H1 (cell line): ENCODE data around the gene CLEC16A. TPM values are rescaled to one million over a fixed set of nuclear protein-coding genes. Genes with fewer than 3 reads are reported as not detected.

ENCODE experiments used
- CTCF ChIA-PET: fragments of 300-600 bp; sonication (Branson Sonifier 250); formaldehyde crosslinking; loops from one replicate; lab custom pipeline; 2021; ENCODE audit not compliant: partially characterized antibody; lab: Charles Lee
- POLR2A ChIA-PET: fragments of 300-600 bp; sonication (Branson Sonifier 250); formaldehyde crosslinking; loops from one replicate; lab custom pipeline; 2021; ENCODE audit warnings: inconsistent platforms; ENCODE audit not compliant: partially characterized antibody; lab: Charles Lee
- DNase-seq, 2 experiments: peaks; one replicate each; pipeline versions ENCODE4 v3.0.0 to v3.0.0-alpha.2; 2010 to 2022; ENCODE audit warnings: low spot score in 2 of 2, low read depth in 1 of 2, mixed read lengths in 1 of 2
- FAIRE-seq: peaks from 2 replicates; lab custom pipeline; 2011; peaks lifted over from hg19 to GRCh38; lab: Jason Lieb, UNC
- H2AFZ ChIP-seq: 2 replicates; pipeline ENCODE4 v1.8.1; 2012; ENCODE audit warnings: low read length, inconsistent platforms
- H2AK5ac ChIP-seq: 2 replicates; pipeline ENCODE4 v1.6.1; 2013; ENCODE audit warnings: low read depth, low read length
- H2BK120ac ChIP-seq: replicated peaks from 2 replicates; pipeline ENCODE3; 2013; ENCODE audit warnings: low read depth, low read length, inconsistent platforms
- H2BK12ac ChIP-seq: 2 replicates; pipeline ENCODE4 v1.6.1; 2013; ENCODE audit warnings: low read depth, low read length
- H2BK15ac ChIP-seq: 2 replicates; pipeline ENCODE4 v1.6.1; 2013; ENCODE audit warnings: low read length
- H2BK20ac ChIP-seq: 2 replicates; pipeline ENCODE4 v1.6.1; 2013; ENCODE audit warnings: low read length
- H2BK5ac ChIP-seq: 2 replicates; pipeline ENCODE4 v1.6.1; 2013; ENCODE audit warnings: low read depth, low read length
- H3K14ac ChIP-seq: 2 replicates; pipeline ENCODE4 v1.6.1; 2013; ENCODE audit warnings: inconsistent platforms; ENCODE audit not compliant: insufficient read length
- H3K18ac ChIP-seq: 2 replicates; pipeline ENCODE4 v1.6.1; 2013; ENCODE audit warnings: low read length; ENCODE audit errors: extremely low read depth
- H3K23ac ChIP-seq: 2 replicates; pipeline ENCODE4 v1.6.1; 2013; ENCODE audit warnings: inconsistent platforms; ENCODE audit not compliant: insufficient read length
- H3K23me2 ChIP-seq: 2 replicates; pipeline ENCODE4 v1.6.1; 2013; ENCODE audit warnings: low read depth, low read length
- H3K27ac ChIP-seq: 2 replicates; pipeline ENCODE4 v1.6.1; 2011; ENCODE audit warnings: low read depth, low read length, inconsistent platforms
- H3K27me3 ChIP-seq, 4 experiments: replicated peaks in 1 of 4; 1 replicate in 1 of 4; 2 replicates in 3 of 4; pipeline versions ENCODE4 v1.6.1 to v1.8.1; 2011 to 2013; ENCODE audit warnings: low read length in 3 of 4, mild to moderate bottlenecking in 3 of 4, inconsistent platforms in 2 of 4, mixed read lengths in 2 of 4, moderate library complexity in 1 of 4; ENCODE audit not compliant: control insufficient read depth in 3 of 4, insufficient read depth in 3 of 4; ENCODE audit errors: extremely low read depth in 1 of 4
- H3K36me3 ChIP-seq, 4 experiments: 2 replicates each; pipeline versions ENCODE4 v1.6.1 to v1.8.1; 2011 to 2013; ENCODE audit warnings: mild to moderate bottlenecking in 4 of 4, low read length in 3 of 4, moderate library complexity in 2 of 4, control low read depth in 1 of 4, inconsistent platforms in 1 of 4; ENCODE audit not compliant: insufficient read depth in 4 of 4, control insufficient read depth in 2 of 4
- H3K4ac ChIP-seq: replicated peaks from 2 replicates; pipeline ENCODE3; 2013; ENCODE audit warnings: low read length, low read depth, mixed read lengths, inconsistent platforms; ENCODE audit not compliant: insufficient read length
- H3K4me1 ChIP-seq, 4 experiments: replicated peaks in 1 of 4; 1 replicate in 1 of 4; 2 replicates in 3 of 4; pipeline versions ENCODE4 v1.6.1 to v1.8.1; 2011 to 2013; ENCODE audit warnings: low read length in 3 of 4, inconsistent platforms in 2 of 4, mixed read lengths in 1 of 4; ENCODE audit not compliant: insufficient read depth in 4 of 4, control insufficient read depth in 3 of 4
- H3K4me2 ChIP-seq, 2 experiments: 2 replicates each; pipeline versions ENCODE4 v1.6.1 to v1.8.1; 2011 to 2013; ENCODE audit warnings: low read depth in 2 of 2, low read length in 2 of 2, control low read depth in 1 of 2, inconsistent platforms in 1 of 2, mild to moderate bottlenecking in 1 of 2; ENCODE audit not compliant: insufficient read depth in 1 of 2
- H3K4me3 ChIP-seq, 4 experiments: fragments of 200-600, 300-600 bp in 1 of 4; sonication (generic), shearing (Covaris generic), sonication (Bioruptor Twin) in 1 of 4; 2 replicates each; pipeline versions ENCODE4 v1.5.1 to v1.8.1; 2011 to 2016; ENCODE audit warnings: low read length in 4 of 4, low read depth in 3 of 4, control low read depth in 2 of 4, inconsistent platforms in 2 of 4, mild to moderate bottlenecking in 2 of 4, mixed read lengths in 1 of 4, moderate library complexity in 1 of 4; ENCODE audit not compliant: insufficient read depth in 2 of 4; ENCODE audit errors: extremely low read depth in 1 of 4
- H3K56ac ChIP-seq: replicated peaks from 2 replicates; pipeline ENCODE3; 2013; ENCODE audit warnings: low read depth, mild to moderate bottlenecking, mixed read lengths, low read length, inconsistent platforms; ENCODE audit not compliant: insufficient read length
- H3K79me1 ChIP-seq: 2 replicates; pipeline ENCODE4 v1.6.1; 2013; ENCODE audit warnings: low read depth, low read length, control low read depth
- H3K79me2 ChIP-seq, 2 experiments: 2 replicates each; pipeline versions ENCODE4 v1.6.1 to v1.8.1; 2012 to 2013; ENCODE audit warnings: low read length in 2 of 2, mild to moderate bottlenecking in 2 of 2, inconsistent platforms in 1 of 2; ENCODE audit not compliant: insufficient read depth in 2 of 2, control insufficient read depth in 1 of 2
- H3K9ac ChIP-seq, 4 experiments: replicated peaks in 1 of 4; 1 replicate in 1 of 4; 2 replicates in 3 of 4; pipeline versions ENCODE4 v1.6.1 to v1.8.1; 2011 to 2013; ENCODE audit warnings: low read depth in 3 of 4, low read length in 3 of 4, control low read depth in 2 of 4, mild to moderate bottlenecking in 2 of 4, moderate library complexity in 2 of 4, inconsistent platforms in 1 of 4; ENCODE audit errors: extremely low read depth in 1 of 4
- H3K9me3 ChIP-seq, 2 experiments: 2 replicates each; pipeline versions ENCODE4 v1.6.1 to v1.8.1; 2012 to 2013; ENCODE audit warnings: mild to moderate bottlenecking in 2 of 2, moderate library complexity in 2 of 2, control low read depth in 1 of 2, inconsistent platforms in 1 of 2, low read depth in 1 of 2, low read length in 1 of 2, mixed read lengths in 1 of 2; ENCODE audit not compliant: insufficient read depth in 2 of 2
- H4K20me1 ChIP-seq, 2 experiments: replicated peaks in 1 of 2; 2 replicates each; pipeline versions ENCODE3 to v1.8.1; 2011 to 2013; ENCODE audit warnings: inconsistent platforms in 2 of 2, low read length in 2 of 2, mild to moderate bottlenecking in 1 of 2; ENCODE audit not compliant: insufficient read depth in 2 of 2, control insufficient read depth in 1 of 2
- H4K5ac ChIP-seq: 2 replicates; pipeline ENCODE4 v1.6.1; 2013; ENCODE audit warnings: low read length, low read depth, mixed read lengths, inconsistent platforms; ENCODE audit not compliant: insufficient read length
- H4K8ac ChIP-seq: 2 replicates; pipeline ENCODE4 v1.8.0; 2013; ENCODE audit warnings: mild to moderate bottlenecking, moderate library complexity, low read length, inconsistent platforms; ENCODE audit not compliant: insufficient read depth; ENCODE audit errors: extremely low read depth
- H4K91ac ChIP-seq: replicated peaks from 2 replicates; pipeline ENCODE3; 2013; ENCODE audit warnings: low read length, mixed read lengths, inconsistent platforms; ENCODE audit not compliant: insufficient read length
- BCL11A ChIP-seq, 2 experiments: IDR thresholded peaks; one replicate each; pipeline ENCODE4 v1.6.1; 2011; ENCODE audit warnings: low read depth in 2 of 2, low read length in 2 of 2, mild to moderate bottlenecking in 2 of 2
- CBX8 ChIP-seq: fragments of 300-800, 300-1000 bp; sonication (generic); IDR thresholded peaks from 2 replicates; pipeline ENCODE4 v1.7.1; 2016; ENCODE audit warnings: low read depth, low read length, borderline replicate concordance
- CREB1 ChIP-seq: IDR thresholded peaks from 2 replicates; pipeline ENCODE4 v1.6.1; 2012; ENCODE audit warnings: inconsistent platforms
- EZH2 ChIP-seq: fragments of 200-600 bp; sonication (generic); IDR thresholded peaks from 2 replicates; pipeline ENCODE4 v1.7.1; 2012; ENCODE audit warnings: low read depth, mild to moderate bottlenecking, moderate library complexity, low read length, inconsistent platforms; ENCODE audit not compliant: severe bottlenecking
- HDAC6 ChIP-seq: IDR thresholded peaks from one replicate; pipeline ENCODE4 v1.7.1; 2012; ENCODE audit warnings: low read depth, mild to moderate bottlenecking, inconsistent platforms, low read length, moderate library complexity
- KDM1A ChIP-seq: fragments of 200-600, 300-600 bp; sonication (generic); IDR thresholded peaks from 2 replicates; pipeline ENCODE4 v1.7.1; 2016; ENCODE audit warnings: mild to moderate bottlenecking, low read length, borderline replicate concordance
- RFX5 ChIP-seq: IDR thresholded peaks from 2 replicates; pipeline ENCODE4 v1.6.1; 2011; ENCODE audit warnings: low read depth, low read length, improper control_type of control experiment, borderline replicate concordance
- SIRT6 ChIP-seq: IDR thresholded peaks from one replicate; pipeline ENCODE4 v1.7.1; 2012; ENCODE audit warnings: low read length, inconsistent platforms
- SIX5 ChIP-seq: IDR thresholded peaks from 2 replicates; pipeline ENCODE4 v1.6.1; 2011; ENCODE audit warnings: mild to moderate bottlenecking, low read depth, low read length
- SP1 ChIP-seq: IDR thresholded peaks from 2 replicates; pipeline ENCODE4 v1.6.1; 2011; ENCODE audit warnings: low read depth, low read length
- SP2 ChIP-seq: IDR thresholded peaks from 2 replicates; pipeline ENCODE4 v1.6.1; 2012; ENCODE audit warnings: mild to moderate bottlenecking, low read length, inconsistent platforms
- TAF7 ChIP-seq: optimal IDR thresholded peaks from 2 replicates; pipeline ENCODE3; 2011; ENCODE audit warnings: low read depth, mild to moderate bottlenecking, inconsistent platforms, low read length, moderate library complexity, borderline replicate concordance
- TCF12 ChIP-seq: IDR thresholded peaks from 2 replicates; pipeline ENCODE4 v1.6.1; 2011; ENCODE audit warnings: low read depth, mild to moderate bottlenecking, low read length
- TEAD4 ChIP-seq: IDR thresholded peaks from 2 replicates; pipeline ENCODE4 v1.6.1; 2012; ENCODE audit warnings: low read depth, low read length, inconsistent platforms, mixed read lengths
- WGBS, 2 experiments: shearing (Covaris generic) in 1 of 2; methylation state at CpG; one replicate each; pipeline versions ENCODE4 v1.1.6 to v1.1.7; 2013 to 2015; ENCODE audit warnings: low lambda C conversion rate in 2 of 2, mixed read lengths in 2 of 2, inconsistent platforms in 1 of 2, low coverage in 1 of 2, missing lambda C conversion rate in 1 of 2; ENCODE audit not compliant: insufficient replicate concordance in 2 of 2, insufficient coverage in 1 of 2, insufficient read length in 1 of 2; ENCODE audit errors: extremely low coverage in 1 of 2, missing lambda C conversion rate in 1 of 2; 5-methylcytosine and 5-hydroxymethylcytosine counted together
- polyA plus RNA-seq, 7 experiments: library from polyadenylated mRNA; depleted of rRNA in 3 of 7; stranded (reverse) in 5 of 7; unstranded in 2 of 7; fragments of >200 nt in 5 of 7; fragments of 200-250 nt in 2 of 7; gene quantifications; 1 replicate in 5 of 7; 2 replicates in 1 of 7; 4 replicates in 1 of 7; pipeline versions ENCODE4 v1.2.1 to v1.2.3, GENCODE V29; 2011 to 2013; ENCODE audit warnings: missing spikeins in 2 of 7, mixed read lengths in 2 of 7
- total RNA-seq: library from RNA; stranded (reverse); fragmentation: NEBNext Ultra II Directional; extraction: Animal tissue kit (Norgen Biotek cat#: 25700); gene quantifications from 2 replicates; pipeline ENCODE4 v1.2.1, GENCODE V29; 2021

CLEC16A gene
- total and polyA plus RNA-seq, 2 of the 8 experiments (the other 6 are each of a cell fraction or from before 2014, with no cell fraction given), result 7.6 to 19.3 TPM

GRCh38 chr16:11064202-11064540 is 119.8 kb downstream of the CLEC16A start:
- no peaks in the 10 kb centered on the region for H3K4me1 ChIP-seq
- peaks cover 0 to 3% of the 10 kb centered on the region in 2 experiments for H4K20me1 ChIP-seq
- H3K79me1 ChIP-seq, result no peaks in the 10 kb centered on the region
- no peak overlapping the region for H3K27ac ChIP-seq
- 88% methylated on average over 3 of the region's 3 CpGs; no CpG with 5 or more reads in 1 of the 2 experiments for WGBS, 2 experiments
- no peak overlapping the region for H3K4me2 ChIP-seq
- H4K8ac ChIP-seq, result no peak overlapping the region
- no peak overlapping the region for H4K5ac ChIP-seq
- H3K23ac ChIP-seq, result no peak overlapping the region
- H3K23me2 ChIP-seq, result no peaks in the 10 kb centered on the region
- FAIRE-seq, result no peak
- no peaks in the 10 kb centered on the region for H3K9me3 ChIP-seq
- no peaks in the 10 kb centered on the region; a peak in 1 of 8 replicates for H3K36me3 ChIP-seq
- H3K18ac ChIP-seq, result no peak overlapping the region
- H2BK15ac ChIP-seq, result no peak overlapping the region
- H2BK120ac ChIP-seq, result no peak overlapping the region
- POLR2A ChIA-PET, result no interaction called here
- no peak overlapping the region for H3K56ac ChIP-seq
- CTCF ChIA-PET, result interaction anchor here (0.6 to 3.2 kb wide), 5 partner anchors 14 to 673 kb away, joined by 3 to 9 read pairs (median 3); no protein-coding TSS in a partner anchor
- no peaks in the 10 kb centered on the region for H3K27me3 ChIP-seq
- no peak overlapping the region for H3K14ac ChIP-seq
- no peak overlapping the region for H2AFZ ChIP-seq
- no peak overlapping the region for H2AK5ac ChIP-seq
- H3K9ac ChIP-seq, result no peak overlapping the region
- no peak overlapping the region for H3K4ac ChIP-seq
- no peak overlapping the region for H2BK12ac ChIP-seq
- H3K79me2 ChIP-seq, result no peaks in the 10 kb centered on the region
- no peak overlapping the region for H2BK5ac ChIP-seq
- H4K91ac ChIP-seq, result no peak overlapping the region
- no peak for DNase-seq
- H2BK20ac ChIP-seq, result no peak overlapping the region
- no peak overlapping the region for H3K4me3 ChIP-seq
- TF ChIP-seq SIX5 (no peak), RFX5 (no peak), CBX8 (no peak), SP1 (no peak), TCF12 (no peak), BCL11A (IDR thresholded peaks at IDR 0.05; ENCODE audit: low read depth in 2 of 2, low read length in 2 of 2) (no peak), TAF7 (no peak), SP2 (no peak), HDAC6 (no peak), SIRT6 (no peak), CREB1 (no peak), TEAD4 (no peak), EZH2 (no peak), KDM1A (no peak)
